Activated CD8-positive, alpha-beta memory T cell treated with anti-CD3 and anti-CD28 coated beads for 48 hours (primary cell): Measurements from ENCODE around the gene TRIM75.
"Not testable (repeated sequence)": the region's sequence is repeated elsewhere in the genome, so short reads cannot be mapped to it uniquely, and the experiment has no call there.

Source experiments
- DNase-seq, 3 experiments: peaks; one replicate each; pipeline ENCODE4 v3.0.0-alpha.2; 2020; ENCODE audit warnings: low read depth in 2 of 3, low spot score in 2 of 3

TRIM75 gene

DNA sequence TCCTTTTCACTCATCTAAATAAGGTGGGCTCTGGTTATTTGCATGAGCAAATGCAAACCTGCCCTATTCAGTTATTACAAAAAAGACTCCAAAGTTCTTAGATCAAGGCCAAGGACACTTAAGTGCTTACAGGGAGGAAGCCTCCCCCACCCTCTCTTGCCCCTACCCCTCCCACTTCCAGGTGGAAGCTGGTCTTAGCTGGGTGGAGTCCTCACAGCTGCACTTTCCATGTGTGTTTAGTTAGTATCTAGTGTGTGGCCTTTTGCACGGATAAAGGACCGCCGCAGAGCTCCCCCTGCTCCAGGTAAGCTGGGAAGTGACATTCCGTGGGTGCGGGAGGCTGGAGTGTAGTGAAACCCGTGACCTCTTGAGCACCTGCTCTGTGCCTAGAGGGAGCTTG lies at the start of gene TRIM75:
Gene TRIM75 (plus strand): TSS at position 222 of the 400 bp plus-strand sequence. CDS start 5,282 bp downstream, outside the sequence.
- no peak for DNase-seq

GRCh38 chr4:165005352-165005925 lies 48.2 kb upstream of the TRIM75 start:
- no peak for DNase-seq

- DNase-seq = no peak
Observed at GRCh38 chr4:165006456-165006855, 47.2 kb upstream of the TRIM75 start.

GRCh38 chr4:165006886-165007285 lies 46.8 kb upstream of the TRIM75 start:
- DNase-seq = no peak

GRCh38 chr4:165009493-165010227 lies 44.0 kb upstream of the TRIM75 start:
- DNase-seq = no peak

DNA sequence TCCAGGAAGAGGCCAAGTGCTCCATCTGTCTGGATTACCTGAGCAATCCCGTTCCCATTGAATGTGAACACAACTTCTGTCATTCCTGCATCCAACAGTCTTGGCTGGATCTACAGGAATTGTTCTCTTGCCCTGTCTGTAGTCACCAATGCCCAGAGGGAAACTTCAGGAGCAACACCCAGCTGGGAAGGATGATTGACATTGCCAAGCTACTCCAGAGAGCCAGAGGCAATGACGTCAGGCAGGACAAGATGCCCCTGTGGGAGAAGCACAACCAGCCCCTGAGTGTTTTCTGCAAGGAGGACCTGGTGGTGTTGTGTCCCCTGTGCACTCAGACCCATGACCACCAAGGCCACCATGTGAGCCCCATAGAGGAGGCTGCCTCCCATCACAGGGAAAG lies 43.2 kb upstream of the TRIM75 start:
- no peak for DNase-seq

DNA sequence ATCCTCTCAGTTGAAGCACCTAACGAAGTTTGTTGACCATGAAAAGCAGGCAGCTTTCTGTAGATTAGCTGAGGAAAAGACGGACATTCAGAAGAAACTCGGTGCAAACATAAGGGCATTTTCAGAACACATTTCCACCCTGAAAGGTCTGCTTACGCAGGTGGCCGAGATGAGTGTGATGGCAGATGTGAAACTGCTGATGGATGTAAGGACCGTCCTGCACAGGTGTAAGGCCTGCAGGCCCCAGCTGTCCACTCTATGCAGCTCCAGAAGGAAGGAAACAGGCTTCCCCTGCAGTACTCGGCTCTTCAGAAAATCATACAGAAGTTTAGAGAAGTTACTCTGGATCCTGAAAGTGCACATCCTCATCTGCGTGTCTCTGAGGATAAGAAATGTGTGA lies 42.7 kb upstream of the TRIM75 start:
- DNase-seq = no peak

DNA sequence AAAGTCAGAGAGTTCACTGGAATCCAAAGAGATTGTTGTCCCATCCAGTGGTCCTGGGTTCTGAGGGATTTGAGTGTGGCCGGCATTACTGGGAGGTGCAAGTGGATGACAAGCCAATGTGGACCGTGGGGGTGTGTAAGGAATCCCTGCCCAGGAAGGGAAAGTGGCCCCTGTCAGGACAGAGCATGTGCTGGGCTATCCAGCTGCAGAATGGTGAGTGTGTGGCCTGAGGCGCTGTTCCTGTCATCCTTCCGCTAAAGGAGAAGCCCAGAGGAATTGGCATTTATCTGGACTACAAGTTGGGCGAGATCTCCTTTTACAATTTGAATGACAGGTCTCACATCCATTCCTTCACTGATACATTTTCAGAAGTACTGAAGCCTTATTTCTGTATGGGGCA lies 42.3 kb upstream of the TRIM75 start:
- no peak for DNase-seq

- DNase-seq = no peak
Observed at GRCh38 chr4:165013691-165014090, 40.0 kb upstream of the TRIM75 start.

DNA sequence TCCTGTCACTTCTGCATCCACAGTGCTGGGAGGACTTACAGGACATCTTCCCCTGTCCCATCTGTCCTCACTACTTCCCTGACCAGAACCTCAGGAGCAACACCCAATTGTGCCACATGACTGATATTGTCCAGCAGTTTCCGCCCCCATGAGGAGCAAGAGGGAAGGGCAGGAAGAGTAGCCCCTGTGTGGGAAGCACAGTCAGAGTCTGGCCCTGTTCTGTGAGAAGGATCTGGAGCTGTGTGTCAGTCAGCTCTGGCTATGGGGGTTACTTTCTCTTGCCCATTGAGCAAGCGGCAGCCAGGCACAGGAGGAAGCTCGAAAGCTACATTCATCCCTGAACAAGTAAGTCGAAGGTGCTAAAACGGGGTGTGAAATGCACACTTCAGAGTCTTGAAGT lies 36.7 kb upstream of the TRIM75 start:
- no peak for DNase-seq

DNA sequence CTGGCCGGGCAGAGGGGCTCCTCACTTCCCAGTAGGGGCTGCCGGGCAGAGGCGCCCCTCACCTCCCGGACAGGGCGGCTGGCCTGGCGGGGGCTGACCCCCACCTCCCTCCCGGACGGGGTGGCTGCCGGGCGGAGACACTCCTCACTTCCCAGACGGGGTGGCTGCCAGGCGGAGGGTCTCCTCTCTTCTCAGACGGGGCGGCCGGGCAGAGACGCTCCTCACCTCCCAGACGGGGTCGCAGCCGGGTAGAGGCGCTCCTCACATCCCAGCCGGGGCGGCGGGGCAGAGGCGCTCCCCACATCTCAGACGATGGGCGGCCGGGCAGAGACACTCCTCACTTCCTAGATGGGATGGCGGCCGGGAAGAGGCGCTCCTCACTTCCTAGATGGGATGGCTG lies 33.7 kb upstream of the TRIM75 start:
- not testable (repeated sequence) for DNase-seq

DNA sequence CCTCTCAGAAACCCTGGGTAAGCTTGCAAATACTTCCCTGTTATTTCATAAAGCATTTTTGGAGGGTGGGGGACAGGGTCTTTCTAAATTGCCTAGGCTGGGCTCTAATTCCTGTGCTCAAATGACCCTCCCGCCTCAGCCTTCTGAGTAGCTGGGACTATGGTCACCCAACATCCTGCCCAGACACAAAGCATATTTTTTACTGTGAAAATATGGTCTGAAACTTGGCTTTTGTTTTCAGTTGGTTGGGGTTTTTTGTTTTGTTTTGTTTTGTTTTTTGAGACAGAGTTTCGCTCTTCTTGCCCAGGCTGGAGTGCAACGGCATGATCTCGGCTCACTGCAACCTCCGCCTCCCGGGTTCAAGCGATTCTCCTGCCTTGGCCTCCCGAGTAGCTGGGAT lies 27.9 kb upstream of the TRIM75 start:
- DNase-seq = not testable (repeated sequence)

DNA sequence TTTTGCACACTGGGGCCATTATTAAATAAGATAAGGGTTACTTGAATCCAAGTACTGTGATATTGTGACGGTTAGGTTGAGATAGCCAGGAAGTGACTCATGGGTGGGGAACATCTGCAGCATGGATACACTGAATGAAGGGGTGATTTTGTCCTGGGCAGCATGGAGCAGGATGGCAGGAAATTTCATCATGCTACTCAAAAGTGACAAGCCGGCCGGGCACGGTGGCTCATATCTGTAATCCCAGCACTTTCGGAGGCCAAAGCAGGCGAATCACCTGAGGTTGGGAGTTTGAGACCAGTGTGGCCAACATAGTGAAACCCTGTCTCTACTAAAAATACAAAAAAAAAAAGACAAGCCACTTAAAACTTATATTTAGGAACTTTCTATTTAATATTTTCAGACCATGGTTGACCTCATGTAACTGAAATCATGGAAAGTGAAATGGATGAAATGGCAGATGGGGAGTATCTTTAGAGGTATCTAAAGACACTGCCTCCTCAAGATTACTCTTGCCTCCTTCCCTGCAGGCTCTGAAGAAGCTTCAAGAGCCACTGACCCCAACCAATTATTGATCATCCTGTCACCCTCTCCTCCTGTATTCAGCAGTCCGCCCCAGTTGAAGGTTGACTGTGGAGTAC lies 25.8 kb upstream of the TRIM75 start:
- no peak for DNase-seq

DNA sequence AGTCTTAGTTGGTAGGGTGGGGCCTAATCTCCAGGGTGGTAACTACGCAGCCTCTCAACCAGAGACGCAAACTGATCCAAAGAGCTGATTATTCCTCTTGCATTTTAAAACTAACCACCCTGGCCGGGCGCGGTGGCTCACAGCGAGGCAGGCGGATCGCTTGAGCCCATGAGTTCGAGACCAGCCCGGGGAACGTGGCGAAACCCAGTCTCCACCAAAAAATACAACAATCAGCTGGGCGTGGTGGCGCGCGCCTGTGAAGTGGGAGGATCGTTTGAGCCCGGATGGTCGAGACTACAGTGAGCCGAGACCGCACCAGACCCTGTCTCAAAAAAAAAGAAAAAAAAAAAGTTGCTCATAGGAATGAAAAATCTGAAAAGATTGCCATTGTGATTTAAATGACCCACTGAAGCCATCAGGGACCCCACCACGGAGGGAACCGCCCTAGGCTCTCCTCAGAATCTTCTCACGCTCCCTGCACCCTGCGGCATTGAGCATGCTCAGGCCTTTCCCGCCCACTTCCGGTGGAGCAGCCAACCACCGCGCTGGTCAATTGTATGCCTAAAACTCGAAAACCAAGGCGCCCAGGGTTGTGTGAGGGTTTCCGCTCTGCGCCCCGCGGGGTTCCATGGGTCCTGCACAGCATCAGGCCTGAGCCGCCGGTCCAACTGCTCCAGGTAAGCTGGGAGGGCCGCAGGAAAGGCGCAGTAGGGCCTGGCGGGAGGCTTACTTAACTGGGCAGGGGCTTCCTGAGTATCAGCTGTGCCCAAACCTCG lies 22.0 kb upstream of the TRIM75 start, which contains the start of gene TRIM60:
Gene TRIM60 (plus strand): TSS at position 564 of the 776 bp plus-strand sequence. CDS start 8,074 bp downstream, outside the sequence.
- no peak for DNase-seq

DNA sequence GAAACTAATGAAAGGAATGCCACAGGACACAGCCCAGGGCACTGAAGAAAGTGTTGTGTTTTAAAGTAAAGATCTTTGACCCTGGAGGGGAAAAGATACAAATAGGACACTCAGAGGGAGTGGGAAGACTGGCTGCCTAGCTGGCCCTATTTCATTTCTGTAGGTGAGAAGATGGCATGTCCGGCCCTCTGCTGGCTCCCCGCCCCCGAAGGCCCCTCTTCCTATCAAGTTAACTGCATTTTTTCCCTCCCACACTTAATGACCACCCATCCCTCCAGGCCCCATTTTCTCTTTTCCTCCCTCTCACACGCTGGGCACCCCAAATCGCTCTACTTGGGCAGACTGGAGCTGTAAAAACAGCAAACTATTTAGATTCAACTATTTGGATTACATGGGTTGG lies 5.5 kb upstream of the TRIM75 start:
- DNase-seq = no peak

GRCh38 chr4:165052627-165053026 lies 1.0 kb upstream of the TRIM75 start:
- DNase-seq = no peak

GRCh38 chr4:165055601-165056000 lies 1.9 kb downstream of the TRIM75 start:
- DNase-seq = no peak

- DNase-seq = no peak
Observed at GRCh38 chr4:165058666-165059065, 5.0 kb downstream of the TRIM75 start.

DNA sequence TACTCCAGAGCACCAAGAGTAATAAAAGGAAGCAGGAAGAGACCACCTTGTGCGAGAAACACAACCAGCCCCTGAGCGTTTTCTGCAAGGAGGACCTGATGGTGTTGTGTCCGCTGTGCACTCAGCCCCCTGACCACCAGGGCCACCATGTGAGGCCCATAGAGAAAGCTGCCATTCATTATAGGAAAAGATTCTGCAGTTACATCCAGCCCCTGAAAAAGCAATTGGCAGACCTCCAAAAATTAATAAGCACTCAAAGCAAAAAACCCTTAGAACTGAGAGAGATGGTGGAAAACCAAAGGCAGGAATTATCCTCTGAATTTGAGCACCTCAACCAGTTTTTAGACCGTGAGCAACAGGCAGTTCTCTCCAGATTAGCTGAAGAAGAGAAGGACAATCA lies 5.7 kb downstream of the TRIM75 start:
- no peak for DNase-seq

- DNase-seq = no peak
Observed at GRCh38 chr4:165060938-165061337, 7.3 kb downstream of the TRIM75 start.

GRCh38 chr4:165070560-165070959 lies 16.9 kb downstream of the TRIM75 start:
- no peak for DNase-seq

DNA sequence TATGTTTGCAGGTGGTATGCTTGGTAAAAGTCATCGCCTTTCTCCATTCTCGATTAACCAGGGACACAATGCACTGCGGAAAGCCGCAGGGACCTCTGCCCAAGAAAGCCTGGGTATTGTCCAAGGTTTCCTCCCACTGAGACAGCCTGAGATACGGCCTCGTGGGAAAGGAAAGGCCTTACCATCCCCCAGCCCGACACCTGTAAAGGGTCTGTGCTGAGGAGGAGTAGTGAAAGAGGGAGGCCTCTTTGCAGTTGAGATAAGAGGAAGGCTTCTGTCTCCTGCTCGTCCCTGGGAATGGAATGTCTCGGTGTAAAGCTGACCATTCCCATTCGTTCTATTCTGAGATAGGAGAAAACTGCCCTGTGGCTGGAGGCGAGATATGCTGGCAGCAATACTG lies 19.7 kb downstream of the TRIM75 start:
- DNase-seq = not testable (repeated sequence)
